Measurements from ENCODE around the gene KRT39. TPM values are rescaled to one million over a fixed set of nuclear protein-coding genes. Genes with fewer than 3 reads are reported as not detected.
"Not testable (repeated sequence)": the region's sequence is repeated elsewhere in the genome, so short reads cannot be mapped to it uniquely, and the experiment has no call there.

KRT39 gene
- not detected in 2 replicates for total RNA-seq (2014; rRNA removed; shearing (Covaris generic))

DNA sequence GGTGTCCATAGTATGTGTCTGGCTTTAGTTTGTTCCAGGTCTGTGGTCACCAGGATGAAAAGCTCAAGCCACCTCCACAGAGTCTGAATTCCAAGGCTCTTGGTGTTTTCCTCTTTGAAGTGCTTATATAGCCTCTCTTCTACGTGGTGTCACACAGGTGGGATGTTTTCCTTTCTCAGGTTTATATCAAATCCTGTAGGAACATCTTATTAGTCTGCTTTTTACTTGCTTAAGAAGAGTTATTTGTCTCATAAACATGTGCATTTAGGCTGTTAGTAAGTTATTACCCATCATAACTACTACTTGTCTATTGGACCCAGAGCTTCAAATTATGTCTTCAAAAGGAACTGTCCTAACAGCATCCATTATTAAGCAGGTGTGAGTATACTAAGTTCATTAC is at the start of gene KRT39:
KRT39 (minus strand) TSS at position 101 of the 400 bp plus-strand sequence; CDS start at position 9, 92 bp downstream.
- Histone ChIP-seq H3K27ac (no peak within 1 kb of the TSS), H3K36me3 (no peaks in the 10 kb centered on the region), H3K4me3 (no peak within 1 kb of the TSS), H3K9me3 (replicated peaks) (no peaks in the 10 kb centered on the region), H3K27me3 (no peaks in the 10 kb centered on the region), H3K4me1 (no peaks in the 10 kb centered on the region)
- DNase-seq: no peak

DNA sequence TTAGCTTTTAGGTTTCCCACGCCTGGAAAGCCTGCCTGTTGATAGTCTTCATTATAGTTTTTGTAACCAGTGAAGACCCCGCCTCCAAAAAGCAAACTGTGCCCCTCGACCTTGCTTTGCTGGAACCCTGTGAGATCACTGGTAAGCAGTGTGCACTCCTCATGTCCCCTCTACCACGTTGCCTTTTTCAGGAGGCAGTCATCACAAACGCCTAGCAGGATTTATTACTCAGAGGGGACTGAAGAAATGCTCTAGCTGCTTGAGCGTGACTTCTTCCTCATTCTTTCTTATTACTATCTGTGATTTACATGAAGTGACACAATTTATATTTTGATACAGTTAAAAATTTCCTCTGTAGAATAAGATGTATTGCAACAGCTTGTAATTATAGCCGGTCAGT is 48.7 kb upstream of the KRT39 start:
- no peaks in the 10 kb centered on the region for H3K27me3 ChIP-seq
- H3K4me1 ChIP-seq: peaks cover 17% of the 10 kb centered on the region
- no peaks in the 10 kb centered on the region for H3K9me3 ChIP-seq (replicated peaks)
- DNase-seq: no peak
- no peak overlapping the region for H3K27ac ChIP-seq
- no peak overlapping the region for H3K4me3 ChIP-seq
- no peaks in the 10 kb centered on the region for H3K36me3 ChIP-seq

DNA sequence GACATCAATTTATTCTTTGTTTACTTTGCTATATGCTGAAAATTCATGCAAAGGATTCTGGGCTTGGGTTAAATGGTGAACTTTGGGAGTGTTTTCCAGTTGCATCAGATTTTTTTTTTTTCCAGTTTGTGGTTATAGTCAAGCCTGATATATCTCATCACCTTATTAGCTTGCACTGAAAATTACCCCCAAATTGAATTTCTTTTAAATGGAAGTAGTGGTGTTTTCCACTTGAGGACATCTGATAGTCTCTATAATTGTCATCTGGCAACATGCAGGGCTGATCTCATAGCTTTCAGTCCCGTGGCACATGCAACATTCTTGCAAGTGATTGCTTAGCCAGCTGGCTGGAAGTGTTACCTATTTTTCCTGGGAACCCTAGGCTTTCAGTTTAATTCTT is 46.9 kb upstream of the KRT39 start:
- Histone ChIP-seq H3K36me3 (no peaks in the 10 kb centered on the region), H3K4me1 (peaks cover 17% of the 10 kb centered on the region), H3K9me3 (replicated peaks) (no peaks in the 10 kb centered on the region), H3K27me3 (no peaks in the 10 kb centered on the region), H3K4me3 (no peak overlapping the region), H3K27ac (peak overlapping the region; percentile 55; the same call in 1 of the 2 replicates)
- DNase-seq: peak; percentile 24 to 49

DNA sequence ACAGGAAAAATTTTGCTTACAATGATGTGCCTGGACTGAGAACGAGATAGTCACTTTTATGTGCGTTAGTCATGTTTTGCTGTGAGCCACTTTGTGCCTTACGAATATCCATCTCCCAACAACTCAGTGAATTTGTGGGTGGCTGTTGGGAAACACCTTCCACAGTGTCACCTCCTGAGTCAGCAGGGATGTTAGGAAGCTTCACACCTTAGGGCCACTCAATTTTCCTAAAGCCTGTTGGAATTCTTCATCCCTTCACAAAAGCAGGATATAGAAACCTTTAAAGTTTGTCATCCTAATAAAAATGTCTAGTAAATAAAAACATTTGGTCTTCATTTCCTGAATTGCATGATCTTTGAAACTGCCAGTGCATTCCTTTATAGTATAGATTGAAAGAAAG is 46.4 kb upstream of the KRT39 start:
- Histone ChIP-seq H3K9me3 (replicated peaks) (no peaks in the 10 kb centered on the region), H3K27me3 (no peaks in the 10 kb centered on the region), H3K4me1 (peaks cover 17% of the 10 kb centered on the region), H3K27ac (peak overlapping the region; percentile 55), H3K36me3 (no peaks in the 10 kb centered on the region), H3K4me3 (no peak overlapping the region)
- DNase-seq: no peak

DNA sequence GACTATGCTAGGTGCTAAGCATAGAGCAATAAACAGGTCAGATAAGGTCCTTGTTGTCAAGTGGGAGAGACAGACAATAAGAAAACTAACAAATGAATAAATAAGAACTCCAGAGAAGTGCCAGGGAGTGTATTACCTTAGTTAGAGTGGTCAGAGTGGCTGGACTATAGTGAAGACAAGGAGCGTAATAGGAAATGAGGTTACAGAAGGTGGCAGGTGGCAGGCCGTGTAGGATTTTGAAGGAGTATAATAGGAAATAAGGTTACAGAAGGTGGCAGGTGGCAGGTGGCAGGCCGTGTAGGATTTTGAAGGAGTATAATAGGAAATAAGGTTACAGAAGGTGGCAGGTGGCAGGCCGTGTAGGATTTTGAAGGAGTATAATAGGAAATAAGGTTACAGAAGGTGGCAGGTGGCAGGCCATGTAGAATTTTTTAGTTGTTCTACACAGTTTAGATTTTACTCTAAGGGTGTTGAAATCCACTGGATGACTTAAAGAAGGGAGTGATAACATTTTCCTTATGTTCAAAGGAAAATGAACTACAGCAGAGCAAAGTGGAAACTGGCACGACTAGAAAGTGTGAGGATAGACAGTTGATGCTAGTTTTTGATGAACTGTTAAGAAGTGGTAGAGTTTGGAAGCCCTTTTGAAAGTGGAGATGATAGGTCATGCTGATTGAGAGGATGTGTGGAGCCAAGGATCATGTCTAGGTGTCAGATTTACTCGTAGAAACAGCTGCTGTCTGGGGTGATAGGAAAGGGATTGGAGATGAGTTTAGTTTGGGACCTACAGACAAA is 45.8 kb upstream of the KRT39 start:
- Histone ChIP-seq H3K4me3 (no peak overlapping the region), H3K4me1 (peaks cover 17% of the 10 kb centered on the region), H3K36me3 (no peaks in the 10 kb centered on the region), H3K27ac (peak overlapping the region; percentile 55), H3K27me3 (no peaks in the 10 kb centered on the region), H3K9me3 (replicated peaks) (no peaks in the 10 kb centered on the region)
- DNase-seq: peak; percentile 21 to 71

DNA sequence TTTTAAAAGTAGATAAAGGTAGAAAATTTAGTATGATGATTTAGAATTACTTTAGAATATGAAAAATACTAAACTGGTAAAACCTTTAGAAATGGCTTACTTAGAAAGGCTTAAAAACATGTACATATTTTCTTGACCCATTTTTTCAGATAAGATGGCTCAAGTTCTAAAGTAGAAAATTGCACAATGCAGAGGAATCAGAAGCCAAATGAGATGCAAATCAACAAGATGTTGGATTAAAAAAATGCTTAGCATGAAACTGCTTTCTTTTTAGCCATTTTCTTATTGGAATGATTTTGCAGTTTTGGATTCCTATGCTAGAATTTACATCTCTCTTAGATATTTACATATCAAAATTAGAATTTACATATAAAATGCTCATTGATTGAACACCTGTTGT is 43.7 kb upstream of the KRT39 start:
- Histone ChIP-seq H3K27ac (no peak overlapping the region), H3K36me3 (no peaks in the 10 kb centered on the region), H3K4me1 (peaks cover 17% of the 10 kb centered on the region), H3K9me3 (replicated peaks) (no peaks in the 10 kb centered on the region), H3K4me3 (no peak overlapping the region), H3K27me3 (no peaks in the 10 kb centered on the region)
- DNase-seq: no peak

DNA sequence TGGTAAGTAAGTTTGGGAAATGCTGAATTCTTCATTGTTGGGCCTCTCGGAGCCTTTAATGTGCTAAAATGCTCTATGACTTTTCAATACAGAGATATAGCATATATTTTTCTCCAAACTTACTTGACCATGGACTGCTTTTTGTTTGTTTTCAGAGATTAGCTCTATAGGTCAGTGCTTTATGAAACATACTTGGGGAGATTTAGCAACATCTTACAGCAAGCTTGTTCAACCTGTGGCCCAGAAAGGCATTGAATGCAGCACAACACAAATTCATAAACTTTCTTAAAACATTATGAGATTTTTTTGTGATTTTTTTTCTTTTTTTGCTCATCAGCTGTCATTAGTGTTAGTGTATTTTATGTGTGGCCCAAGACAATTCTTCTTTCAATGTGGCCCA is 43.2 kb upstream of the KRT39 start:
- Histone ChIP-seq H3K27ac (no peak overlapping the region), H3K27me3 (no peaks in the 10 kb centered on the region), H3K4me3 (no peak overlapping the region), H3K9me3 (replicated peaks) (no peaks in the 10 kb centered on the region), H3K4me1 (peaks cover 17% of the 10 kb centered on the region), H3K36me3 (no peaks in the 10 kb centered on the region)
- no peak for DNase-seq

DNA sequence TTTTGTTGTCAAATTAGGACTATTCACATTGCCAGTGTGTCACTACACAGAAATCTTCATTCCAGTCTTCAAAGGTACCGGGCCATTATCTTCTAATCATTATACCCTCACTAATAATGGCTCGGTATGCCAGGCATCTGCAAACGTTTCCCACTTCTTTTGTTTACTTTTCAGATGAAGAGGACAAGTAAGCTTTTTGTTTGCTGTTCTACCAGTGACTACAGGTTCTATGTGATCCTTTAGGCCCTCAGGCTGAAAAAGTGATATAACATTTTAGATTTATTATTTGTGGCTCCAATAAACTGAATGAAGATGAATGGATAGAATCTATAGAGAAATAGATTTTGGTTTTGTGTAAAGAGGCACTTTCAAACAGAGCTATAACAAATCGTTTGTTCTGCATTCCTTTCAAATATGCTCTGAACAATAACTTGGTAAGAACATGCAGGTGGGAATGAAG is 42.6 kb upstream of the KRT39 start:
- no peaks in the 10 kb centered on the region for H3K9me3 ChIP-seq (replicated peaks)
- no peak for DNase-seq
- H3K27me3 ChIP-seq: no peaks in the 10 kb centered on the region
- no peaks in the 10 kb centered on the region for H3K36me3 ChIP-seq
- H3K4me3 ChIP-seq: no peak overlapping the region
- H3K27ac ChIP-seq: no peak overlapping the region
- H3K4me1 ChIP-seq: peaks cover 17% of the 10 kb centered on the region

DNA sequence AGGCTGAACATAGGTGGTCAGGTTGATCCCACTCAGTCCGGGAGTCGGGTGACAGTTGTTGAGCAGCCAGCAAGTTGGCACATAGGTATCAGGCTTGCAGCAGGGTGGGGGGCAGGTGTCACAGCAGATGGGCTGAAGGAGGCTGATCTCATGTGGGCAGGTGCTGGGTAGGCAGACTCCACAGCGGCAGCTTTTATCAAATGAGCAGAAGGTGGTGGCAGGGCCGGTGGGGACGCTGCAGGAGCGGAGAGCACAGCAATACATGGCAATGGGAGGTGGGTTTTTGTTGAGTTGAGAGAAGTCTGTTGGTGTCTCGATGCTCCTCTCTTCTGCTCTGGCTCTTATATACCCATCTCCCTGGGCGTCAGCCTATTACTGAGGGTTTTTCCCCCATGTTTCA is 42.1 kb upstream of the KRT39 start, which contains the start of gene KRTAP3-1:
KRTAP3-1 (minus strand) TSS at position 318 of the 400 bp plus-strand sequence; CDS start at position 264, 54 bp downstream.
- no peaks in the 10 kb centered on the region for H3K9me3 ChIP-seq (replicated peaks)
- no peak for DNase-seq
- H3K36me3 ChIP-seq: no peaks in the 10 kb centered on the region
- no peak within 1 kb of the TSS for H3K4me3 ChIP-seq
- no peaks in the 10 kb centered on the region for H3K27me3 ChIP-seq
- peaks cover 13% of the 10 kb centered on the region for H3K4me1 ChIP-seq
- H3K27ac ChIP-seq: no peak within 1 kb of the TSS

DNA sequence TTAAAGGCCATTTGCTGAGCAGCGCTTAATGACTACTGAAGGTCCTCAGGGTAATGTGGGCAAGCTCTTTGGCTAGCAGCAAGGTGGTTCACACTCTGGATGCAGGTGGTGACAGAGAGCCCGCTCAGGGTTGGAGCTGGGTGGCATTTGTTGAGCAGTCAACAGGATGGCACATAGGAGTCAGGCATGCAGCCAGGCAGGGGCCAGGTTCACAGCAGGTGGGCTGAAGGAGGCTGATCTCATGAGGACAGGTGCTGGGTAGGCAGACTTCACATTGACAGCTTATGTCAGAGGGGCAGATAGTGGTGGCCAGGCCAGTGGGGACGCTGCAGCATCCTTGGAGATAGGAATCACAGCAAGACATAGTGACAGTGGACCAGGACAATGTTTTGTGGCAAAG is 37.6 kb upstream of the KRT39 start:
- H3K9me3 ChIP-seq (replicated peaks): no peaks in the 10 kb centered on the region
- DNase-seq: no peak
- no peak overlapping the region for H3K4me3 ChIP-seq
- H3K27ac ChIP-seq: no peak overlapping the region
- no peaks in the 10 kb centered on the region for H3K36me3 ChIP-seq
- H3K4me1 ChIP-seq: no peaks in the 10 kb centered on the region; the same call in 1 of the 2 replicates
- no peaks in the 10 kb centered on the region for H3K27me3 ChIP-seq

DNA sequence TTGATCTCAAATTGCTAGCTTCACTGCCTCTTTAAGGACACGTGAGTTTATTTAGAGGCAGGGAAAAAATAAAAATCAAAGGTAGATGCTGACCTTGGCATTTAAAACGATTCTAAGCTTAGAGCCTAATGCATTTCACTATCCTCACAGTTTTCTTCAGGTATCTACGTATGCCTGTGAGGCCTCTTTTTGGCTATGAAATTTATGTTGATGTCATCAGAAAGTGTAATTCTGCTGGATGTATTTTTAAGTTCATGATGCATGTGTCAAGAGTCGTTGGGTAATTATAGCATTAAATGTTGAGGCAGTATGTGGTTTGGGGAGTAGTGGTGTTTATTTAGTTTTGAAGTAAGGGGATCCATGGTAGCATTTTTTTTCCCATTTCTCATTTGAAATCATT is 37.2 kb upstream of the KRT39 start:
- no peaks in the 10 kb centered on the region for H3K9me3 ChIP-seq (replicated peaks)
- H3K4me1 ChIP-seq: no peaks in the 10 kb centered on the region
- H3K36me3 ChIP-seq: no peaks in the 10 kb centered on the region
- H3K27ac ChIP-seq: no peak overlapping the region
- no peak for DNase-seq
- no peak overlapping the region for H3K4me3 ChIP-seq
- no peaks in the 10 kb centered on the region for H3K27me3 ChIP-seq

DNA sequence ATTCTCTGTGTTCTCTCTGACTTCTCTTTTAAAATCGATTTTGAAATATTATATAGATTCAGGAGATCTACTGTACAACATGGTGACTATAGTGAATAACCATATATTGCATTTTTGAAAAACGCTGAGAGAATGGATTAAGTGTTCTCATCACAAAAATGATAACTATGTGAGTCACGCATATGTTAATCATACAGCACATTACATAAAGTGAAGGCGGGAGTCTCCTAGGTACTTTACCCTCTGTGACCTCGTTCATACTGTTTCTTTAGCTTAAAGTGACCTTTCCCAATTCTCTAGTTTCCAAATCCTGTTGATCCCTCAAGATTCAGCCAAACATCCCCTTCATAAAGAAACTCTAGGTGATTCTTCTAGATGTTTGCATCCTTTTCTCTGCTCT is 36.1 kb upstream of the KRT39 start:
- Histone ChIP-seq H3K4me1 (no peaks in the 10 kb centered on the region), H3K36me3 (no peaks in the 10 kb centered on the region), H3K9me3 (replicated peaks) (no peaks in the 10 kb centered on the region), H3K4me3 (no peak overlapping the region), H3K27me3 (no peaks in the 10 kb centered on the region), H3K27ac (no peak overlapping the region)
- DNase-seq: no peak

DNA sequence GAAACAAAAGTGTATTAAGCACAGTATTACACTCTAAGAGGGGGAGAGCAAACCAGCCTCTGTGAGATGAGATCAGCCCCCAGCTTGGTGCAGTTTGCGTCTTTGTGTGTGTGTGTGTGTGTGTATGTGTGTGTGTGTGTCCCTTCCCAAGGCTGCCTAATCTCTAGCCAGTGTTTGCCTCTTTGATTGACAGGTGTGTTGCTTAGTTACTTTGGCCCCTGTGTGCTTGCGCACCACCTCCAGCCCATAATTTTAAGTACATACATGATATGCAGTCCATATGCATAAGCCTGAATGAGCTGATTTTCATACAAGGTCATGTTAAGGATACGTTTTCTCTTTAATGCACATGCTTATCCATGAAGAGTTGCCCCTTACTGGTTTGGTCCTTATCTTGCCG is 35.0 kb upstream of the KRT39 start:
- Histone ChIP-seq H3K4me3 (no peak overlapping the region), H3K4me1 (no peaks in the 10 kb centered on the region), H3K9me3 (replicated peaks) (no peaks in the 10 kb centered on the region), H3K36me3 (no peaks in the 10 kb centered on the region), H3K27ac (no peak overlapping the region), H3K27me3 (no peaks in the 10 kb centered on the region)
- no peak for DNase-seq

DNA sequence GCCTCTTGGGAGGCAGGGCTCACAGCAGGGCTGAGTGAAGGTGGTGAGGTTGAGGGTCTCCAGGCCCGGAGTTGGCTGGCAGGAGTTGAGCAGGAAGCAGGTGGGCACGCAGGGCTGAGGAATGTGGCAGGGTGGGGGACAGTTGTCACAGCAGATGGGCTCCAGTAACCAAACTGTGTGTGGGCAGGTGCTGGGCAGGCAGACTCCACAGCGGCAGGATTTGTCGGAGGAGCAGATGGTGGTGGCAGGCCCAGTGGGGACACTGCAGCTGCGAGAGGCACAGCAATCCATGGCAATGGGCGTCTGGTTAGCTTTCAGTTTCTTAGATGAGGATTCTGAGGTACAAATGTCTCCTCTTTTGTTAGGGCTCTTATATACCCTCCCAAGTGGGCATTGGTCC is 32.8 kb upstream of the KRT39 start, which contains the start of gene KRTAP3-2:
KRTAP3-2 (minus strand) TSS at position 344 of the 400 bp plus-strand sequence; CDS start at position 291, 53 bp downstream.
- not testable (repeated sequence) for H3K4me3 ChIP-seq; H3K27ac ChIP-seq; H3K4me1 ChIP-seq; DNase-seq; H3K9me3 ChIP-seq (replicated peaks); H3K27me3 ChIP-seq; H3K36me3 ChIP-seq

DNA sequence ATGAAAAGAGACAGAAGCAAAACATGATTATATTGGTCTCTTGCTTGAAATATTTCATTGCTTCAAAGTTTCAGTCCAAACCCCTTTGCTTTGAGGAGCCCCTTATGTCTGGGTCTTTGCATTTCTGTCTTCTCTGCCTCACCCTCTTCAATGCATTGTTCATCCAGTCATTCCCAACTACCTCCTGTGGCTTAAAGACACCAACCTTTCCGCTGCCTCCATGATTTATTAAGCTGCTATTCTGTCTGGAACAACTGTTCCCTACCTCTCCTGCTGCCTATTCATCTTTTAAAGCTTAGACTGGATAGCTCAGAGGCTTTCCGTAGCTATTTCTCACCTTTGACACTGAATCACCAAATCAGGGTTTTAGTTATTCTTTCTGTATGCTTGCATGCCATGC is 30.6 kb upstream of the KRT39 start:
- H3K9me3 ChIP-seq (replicated peaks): no peaks in the 10 kb centered on the region

DNA sequence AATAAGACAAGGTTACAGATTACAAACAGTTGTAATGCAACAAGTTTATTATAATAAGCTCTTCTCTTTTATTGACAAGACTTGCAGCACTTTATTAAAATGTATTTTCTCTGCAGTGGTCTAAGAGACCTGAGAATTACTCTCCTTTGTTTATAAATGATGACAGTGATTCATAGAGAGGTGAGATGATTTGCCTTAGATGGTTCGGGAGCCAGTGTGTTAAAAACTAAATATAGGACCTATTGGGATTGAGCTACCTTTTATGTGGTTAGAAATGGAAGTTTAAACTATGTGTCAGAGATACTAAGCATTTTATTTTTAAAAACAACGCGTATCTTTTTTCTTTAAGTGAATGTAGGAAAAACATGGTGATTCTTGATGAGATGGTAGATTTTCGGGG is 30.1 kb upstream of the KRT39 start:
- Histone ChIP-seq H3K27me3 (no peaks in the 10 kb centered on the region), H3K4me1 (peaks cover 6% of the 10 kb centered on the region; the same call in 1 of the 2 replicates), H3K9me3 (replicated peaks) (no peaks in the 10 kb centered on the region), H3K27ac (no peak overlapping the region), H3K36me3 (no peaks in the 10 kb centered on the region), H3K4me3 (no peak overlapping the region)
- DNase-seq: no peak

More for the DNA sequence above, 30.6 kb upstream of the KRT39 start:
- Histone ChIP-seq H3K36me3 (no peaks in the 10 kb centered on the region), H3K4me1 (peaks cover 6% of the 10 kb centered on the region; the same call in 1 of the 2 replicates), H3K4me3 (no peak overlapping the region), H3K27me3 (no peaks in the 10 kb centered on the region), H3K27ac (no peak overlapping the region)
- no peak for DNase-seq
